Measurements from ENCODE around the gene MIA3.

The MIA3 gene

GRCh38 chr1:222643606-222643937 is 25.7 kb downstream of the MIA3 start:
- no peak for TF ChIP-seq CTCF (IDR thresholded peaks at IDR 0.05; ENCODE audit: low read depth, low read length)
- no peaks in the 10 kb centered on the region for H3K36me3 ChIP-seq
- peak overlapping the region; percentile 72 for H3K27ac ChIP-seq
- peak overlapping the region; percentile 83 for H3K4me3 ChIP-seq (ENCODE audit: low read depth, low read length)
- no peak for DNase-seq
- no peaks in the 10 kb centered on the region for H3K27me3 ChIP-seq (ENCODE audit: insufficient read depth, low read depth, severe bottlenecking)
- H3K9me3 ChIP-seq (ENCODE audit: severe bottlenecking), result no peaks in the 10 kb centered on the region

- no peak for TF ChIP-seq CTCF (IDR thresholded peaks at IDR 0.05; ENCODE audit: low read depth, low read length)
- H3K4me3 ChIP-seq (ENCODE audit: low read depth, low read length), result peak overlapping the region; percentile 83
- no peaks in the 10 kb centered on the region for H3K36me3 ChIP-seq
- peak; percentile 93 for DNase-seq
- no peaks in the 10 kb centered on the region for H3K9me3 ChIP-seq (ENCODE audit: severe bottlenecking)
- H3K27ac ChIP-seq, result peak overlapping the region; percentile 72
- no peaks in the 10 kb centered on the region for H3K27me3 ChIP-seq (ENCODE audit: insufficient read depth, low read depth, severe bottlenecking)
Observed at GRCh38 chr1:222643938-222644635, 26.2 kb downstream of the MIA3 start.

- TF ChIP-seq CTCF (IDR thresholded peaks at IDR 0.05; ENCODE audit: low read depth, low read length), result no peak
- DNase-seq, result no peak
Observed at GRCh38 chr1:222644636-222644980, 26.7 kb downstream of the MIA3 start.

GRCh38 chr1:222652676-222653075 is 34.8 kb downstream of the MIA3 start:
- no peak for TF ChIP-seq CTCF (IDR thresholded peaks at IDR 0.05; ENCODE audit: low read depth, low read length)
- Histone ChIP-seq H3K27me3 (ENCODE audit: insufficient read depth, low read depth, severe bottlenecking) (no peaks in the 10 kb centered on the region), H3K9me3 (ENCODE audit: severe bottlenecking) (no peaks in the 10 kb centered on the region), H3K36me3 (peaks cover 3% of the 10 kb centered on the region), H3K27ac (no peak overlapping the region), H3K4me3 (ENCODE audit: low read depth, low read length) (no peak overlapping the region)
- DNase-seq, result no peak

More at GRCh38 chr1:222644636-222644980, 26.7 kb downstream of the MIA3 start:
- peak overlapping the region; percentile 40; the same call in 1 of the 2 replicates for H3K27ac ChIP-seq
- H3K9me3 ChIP-seq (ENCODE audit: severe bottlenecking), result no peaks in the 10 kb centered on the region
- H3K4me3 ChIP-seq (ENCODE audit: low read depth, low read length), result peak overlapping the region; percentile 83
- H3K36me3 ChIP-seq, result no peaks in the 10 kb centered on the region
- no peaks in the 10 kb centered on the region for H3K27me3 ChIP-seq (ENCODE audit: insufficient read depth, low read depth, severe bottlenecking)

- Histone ChIP-seq H3K36me3 (peaks cover 3% of the 10 kb centered on the region), H3K9me3 (ENCODE audit: severe bottlenecking) (no peaks in the 10 kb centered on the region), H3K27ac (no peak overlapping the region), H3K4me3 (ENCODE audit: low read depth, low read length) (no peak overlapping the region), H3K27me3 (ENCODE audit: insufficient read depth, low read depth, severe bottlenecking) (no peaks in the 10 kb centered on the region)
- no peak for TF ChIP-seq CTCF (IDR thresholded peaks at IDR 0.05; ENCODE audit: low read depth, low read length)
- no peak for DNase-seq
Observed at GRCh38 chr1:222653178-222653827, 35.4 kb downstream of the MIA3 start.
